Brain microvascular endothelial cell (primary cell): ENCODE data around the gene DENND4B.

ENCODE experiments used
- DNase-seq: peaks from one replicate; pipeline ENCODE4 v3.0.0-alpha.2; 2020
- H3K27ac ChIP-seq: fragments of 250-450 bp; sonication (Bioruptor Pico); 2 replicates; pipeline ENCODE4 v1.5.1; 2020; ENCODE audit warnings: mild to moderate bottlenecking, moderate library complexity
- H3K27me3 ChIP-seq: fragments of 250-450 bp; sonication (Bioruptor Pico); replicated peaks from 2 replicates; pipeline ENCODE4 v1.5.1; 2020; ENCODE audit warnings: mild to moderate bottlenecking
- H3K36me3 ChIP-seq: fragments of 250-450 bp; sonication (Bioruptor Pico); replicated peaks from 2 replicates; pipeline ENCODE4 v1.5.1; 2020; ENCODE audit warnings: mild to moderate bottlenecking
- H3K4me3 ChIP-seq: 2 replicates; pipeline ENCODE4 v1.5.1; 2011; ENCODE audit warnings: low read depth, mild to moderate bottlenecking, control low read depth, low read length, moderate library complexity
- in situ Hi-C: cut with HindIII; loops from 2 replicates; pipeline ENCODE4 v1.10.0; 2017; ENCODE audit warnings: low sequenced_read_pairs, low pct_ligation_motif_present
- TF ChIP-seq, protein P1 (sequence below): IDR thresholded peaks from 2 replicates; pipeline ENCODE4 v1.5.1; 2011; ENCODE audit warnings: low read depth, mild to moderate bottlenecking, moderate library complexity, low read length, control low read depth, inconsistent platforms; ENCODE audit errors: missing control alignments

Gene DENND4B

GRCh38 chr1:153959454-153959853 is 12.9 kb upstream of the DENND4B start:
- H3K36me3 ChIP-seq, result peaks cover 2% of the 10 kb centered on the region

DNA sequence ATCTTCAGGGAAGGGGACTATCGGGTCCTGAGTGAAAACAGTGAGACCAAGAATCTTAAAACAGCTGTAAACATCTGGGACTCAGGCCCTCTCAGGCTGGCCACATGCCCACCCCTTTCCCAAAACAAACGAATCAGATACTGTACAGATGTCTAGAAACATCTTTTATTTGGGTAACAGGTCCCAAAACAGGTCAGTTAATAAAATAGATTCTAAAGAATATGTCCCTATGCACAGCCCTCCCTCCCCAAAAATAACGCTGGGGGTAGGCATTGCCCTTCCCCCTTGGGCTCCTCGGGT is 12.4 kb upstream of the DENND4B start:
- Histone ChIP-seq H3K27me3 (no peaks in the 10 kb centered on the region), H3K36me3 (peaks cover 6% of the 10 kb centered on the region), H3K27ac (no peak overlapping the region), H3K4me3 (peak overlapping the region; percentile 20)
- in situ Hi-C loops, result no loop called here
- TF ChIP-seq, protein P1, sequence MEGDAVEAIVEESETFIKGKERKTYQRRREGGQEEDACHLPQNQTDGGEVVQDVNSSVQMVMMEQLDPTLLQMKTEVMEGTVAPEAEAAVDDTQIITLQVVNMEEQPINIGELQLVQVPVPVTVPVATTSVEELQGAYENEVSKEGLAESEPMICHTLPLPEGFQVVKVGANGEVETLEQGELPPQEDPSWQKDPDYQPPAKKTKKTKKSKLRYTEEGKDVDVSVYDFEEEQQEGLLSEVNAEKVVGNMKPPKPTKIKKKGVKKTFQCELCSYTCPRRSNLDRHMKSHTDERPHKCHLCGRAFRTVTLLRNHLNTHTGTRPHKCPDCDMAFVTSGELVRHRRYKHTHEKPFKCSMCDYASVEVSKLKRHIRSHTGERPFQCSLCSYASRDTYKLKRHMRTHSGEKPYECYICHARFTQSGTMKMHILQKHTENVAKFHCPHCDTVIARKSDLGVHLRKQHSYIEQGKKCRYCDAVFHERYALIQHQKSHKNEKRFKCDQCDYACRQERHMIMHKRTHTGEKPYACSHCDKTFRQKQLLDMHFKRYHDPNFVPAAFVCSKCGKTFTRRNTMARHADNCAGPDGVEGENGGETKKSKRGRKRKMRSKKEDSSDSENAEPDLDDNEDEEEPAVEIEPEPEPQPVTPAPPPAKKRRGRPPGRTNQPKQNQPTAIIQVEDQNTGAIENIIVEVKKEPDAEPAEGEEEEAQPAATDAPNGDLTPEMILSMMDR, result no peak
- no peak for DNase-seq

More at GRCh38 chr1:153959454-153959853, 12.9 kb upstream of the DENND4B start:
- DNase-seq, result no peak
- in situ Hi-C loops, result no loop called here
- H3K27me3 ChIP-seq, result no peaks in the 10 kb centered on the region
- H3K27ac ChIP-seq, result no peak overlapping the region
- TF ChIP-seq, protein P1, result no peak
- H3K4me3 ChIP-seq, result no peak overlapping the region

GRCh38 chr1:153958111-153958960 is 11.8 kb upstream of the DENND4B start, which contains the start of gene CRTC2:
TSS of gene CRTC2 (minus strand) at chr1:153958612. CDS start at chr1:153958497, 115 bp downstream.
- in situ Hi-C loops, result no loop called here
- H3K36me3 ChIP-seq, result peaks cover 9% of the 10 kb centered on the region
- H3K27ac ChIP-seq, result peak within 1 kb of the TSS; percentile 72
- H3K27me3 ChIP-seq, result no peaks in the 10 kb centered on the region
- DNase-seq, result peak; percentile 98
- peak within 1 kb of the TSS; percentile 91 for H3K4me3 ChIP-seq
- TF ChIP-seq, protein P1, result peak; percentile 8

DNA sequence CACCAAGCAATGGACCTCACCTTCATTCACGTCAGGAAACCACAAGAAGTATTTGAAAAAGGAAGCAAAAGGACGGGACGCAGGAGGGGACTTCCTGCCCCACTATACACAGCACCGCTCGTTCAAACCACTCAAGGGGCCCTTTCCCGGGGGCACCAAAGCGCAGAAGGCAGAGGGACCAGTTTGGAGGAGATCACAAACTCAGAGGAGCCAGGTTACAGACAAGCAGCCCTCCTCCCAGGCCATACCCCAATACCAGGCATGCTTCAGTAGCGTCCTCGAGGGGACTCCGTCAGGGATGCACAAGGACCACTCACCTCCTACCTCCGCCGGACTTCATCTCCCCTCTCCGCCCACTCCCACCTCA is 11.2 kb upstream of the DENND4B start:
- Histone ChIP-seq H3K27me3 (no peaks in the 10 kb centered on the region), H3K36me3 (peaks cover 12% of the 10 kb centered on the region), H3K27ac (peak overlapping the region; percentile 72), H3K4me3 (peak overlapping the region; percentile 91)
- in situ Hi-C loops, result no loop called here
- TF ChIP-seq, protein P1, result no peak
- no peak for DNase-seq

GRCh38 chr1:153956997-153957715 is 10.6 kb upstream of the DENND4B start:
- DNase-seq, result no peak
- H3K27ac ChIP-seq, result no peak overlapping the region
- peak overlapping the region; percentile 91 for H3K4me3 ChIP-seq
- in situ Hi-C loops, result no loop called here
- peaks cover 18% of the 10 kb centered on the region for H3K36me3 ChIP-seq
- no peaks in the 10 kb centered on the region for H3K27me3 ChIP-seq
- TF ChIP-seq, protein P1, result no peak
